HEK293T (cell line): ENCODE data around the gene CDK14.

Source experiments
- CTCF ChIA-PET: fragments of 350-600 bp; formaldehyde crosslinking; extraction: SDS; loops from one replicate; lab custom pipeline; 2021; ENCODE audit warnings: antibody characterized with exemption, inconsistent platforms; lab: Yijun Ruan, JAX
- POLR2A ChIA-PET: fragments of 350-600 bp; formaldehyde crosslinking; extraction: SDS; loops from one replicate; lab custom pipeline; 2020; ENCODE audit warnings: antibody characterized with exemption, inconsistent platforms; lab: Yijun Ruan, JAX
- DNase-seq: peaks from one replicate; pipeline ENCODE4 v3.0.0; 2012; ENCODE audit warnings: mixed read lengths; ENCODE audit errors: extremely low spot score
- ARNT ChIP-seq: fragments of 450-650 bp; IDR thresholded peaks from 2 replicates; pipeline ENCODE4 v1.6.1; 2017; ENCODE audit warnings: mild to moderate bottlenecking
- BHLHE40 ChIP-seq: fragments of 450-650 bp; IDR thresholded peaks from 2 replicates; pipeline ENCODE4 v1.6.1; 2016; ENCODE audit warnings: mild to moderate bottlenecking, moderate library complexity, borderline replicate concordance
- CTBP1 ChIP-seq: fragments of 450-650 bp; IDR thresholded peaks from 2 replicates; pipeline ENCODE4 v1.6.1; 2016; ENCODE audit warnings: borderline replicate concordance
- ELF4 ChIP-seq: fragments of 450-650 bp; IDR thresholded peaks from 2 replicates; pipeline ENCODE4 v1.6.1; 2017; ENCODE audit warnings: antibody characterized with exemption
- FOXA1 ChIP-seq: fragments of 450-650 bp; IDR thresholded peaks from 2 replicates; pipeline ENCODE4 v1.6.1; 2016; ENCODE audit warnings: mild to moderate bottlenecking
- FOXK2 ChIP-seq: fragments of 450-650 bp; IDR thresholded peaks from 2 replicates; pipeline ENCODE4 v1.6.1; 2016; ENCODE audit warnings: mild to moderate bottlenecking
- FOXM1 ChIP-seq: fragments of 450-650 bp; IDR thresholded peaks from 2 replicates; pipeline ENCODE4 v1.6.1; 2017; ENCODE audit warnings: mild to moderate bottlenecking, borderline replicate concordance
- HDGF ChIP-seq: fragments of 450-650 bp; IDR thresholded peaks from 2 replicates; pipeline ENCODE4 v1.6.1; 2017; ENCODE audit warnings: antibody characterized with exemption, borderline replicate concordance
- L3MBTL2 ChIP-seq: fragments of 450-650 bp; conservative IDR thresholded peaks from 2 replicates; pipeline ENCODE4 v1.6.1; 2016; ENCODE audit warnings: mild to moderate bottlenecking
- LEF1 ChIP-seq: fragments of 450-650 bp; IDR thresholded peaks from 2 replicates; pipeline ENCODE4 v1.6.1; 2017; ENCODE audit warnings: mild to moderate bottlenecking, borderline replicate concordance
- NFRKB ChIP-seq: fragments of 450-650 bp; IDR thresholded peaks from 2 replicates; pipeline ENCODE4 v1.6.1; 2016; ENCODE audit warnings: mild to moderate bottlenecking, moderate library complexity
- SP1 ChIP-seq: fragments of 450-650 bp; IDR thresholded peaks from 2 replicates; pipeline ENCODE4 v1.6.1; 2017
- SUZ12 ChIP-seq: fragments of 450-650 bp; IDR thresholded peaks from 2 replicates; pipeline ENCODE4 v1.6.1; 2016; ENCODE audit warnings: mild to moderate bottlenecking
- TARDBP ChIP-seq: fragments of 450-650 bp; IDR thresholded peaks from 2 replicates; pipeline ENCODE4 v1.6.1; 2016
- ZNF384 ChIP-seq: fragments of 450-650 bp; IDR thresholded peaks from 2 replicates; pipeline ENCODE4 v1.6.1; 2016
- TF ChIP-seq, protein P1 (sequence below): fragments of 450-650 bp; IDR thresholded peaks from 2 replicates; pipeline ENCODE4 v1.6.1; 2016

The CDK14 gene

DNA sequence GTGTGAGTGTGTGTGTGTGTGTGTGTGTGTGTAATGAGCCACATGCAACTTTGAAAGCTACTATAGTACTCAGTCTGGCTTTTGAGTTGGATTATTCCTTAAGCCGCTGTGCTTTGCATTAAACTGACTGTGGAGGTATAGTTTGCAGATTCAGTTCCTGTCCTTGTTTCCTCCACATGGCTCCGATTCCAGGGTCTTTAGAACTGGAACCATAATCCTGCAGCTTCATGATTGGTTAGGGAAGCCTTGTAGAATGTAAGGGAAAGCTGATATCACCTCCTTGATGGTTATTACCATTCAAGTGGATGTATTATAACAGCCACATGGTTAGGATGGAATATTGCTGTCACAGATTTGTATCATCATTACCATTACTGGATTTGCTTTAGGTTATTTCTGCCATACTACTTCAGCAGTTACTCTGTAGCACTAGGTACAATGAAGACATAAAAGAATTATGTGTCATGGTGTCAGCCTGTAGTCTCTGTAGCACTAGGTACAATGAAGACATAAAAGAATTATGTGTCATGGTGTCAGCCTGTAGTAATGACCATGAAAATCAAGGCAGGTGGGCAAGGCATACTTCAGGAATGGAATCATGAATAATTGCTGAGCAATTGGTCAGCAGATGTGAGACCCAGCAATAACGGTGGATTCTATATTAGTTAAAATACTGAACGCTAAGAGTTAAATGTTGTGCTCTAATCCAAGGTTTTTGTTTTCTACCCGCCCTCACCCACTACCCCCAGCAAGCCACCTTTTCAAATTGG is 393.1 kb downstream of the CDK14 start:
- ChIA-PET CTCF (no interaction called here), POLR2A (no interaction called here)
- no peak for TF ChIP-seq L3MBTL2
- DNase-seq = no peak

DNA sequence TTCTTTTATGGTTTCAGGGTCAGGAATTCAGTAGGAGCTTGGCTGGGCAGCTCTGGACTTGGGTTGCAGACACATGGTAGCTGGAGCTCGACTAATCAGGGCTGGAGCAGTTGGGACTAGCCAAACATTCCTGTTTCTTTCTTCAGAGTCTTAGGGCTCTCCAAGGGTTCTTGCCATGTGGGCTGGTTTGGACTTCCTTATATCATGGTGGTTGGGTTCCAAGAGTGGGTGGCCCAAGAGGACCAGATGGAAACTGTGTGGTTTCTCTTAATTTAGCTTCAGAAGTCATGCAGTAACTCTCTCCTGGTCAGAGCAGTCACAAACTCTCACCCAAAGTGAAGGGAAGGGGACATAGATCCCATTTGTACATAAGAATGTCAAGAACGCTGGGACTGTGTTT is 398.0 kb downstream of the CDK14 start:
- no peak for TF ChIP-seq ELF4
- no peak for TF ChIP-seq FOXK2
- no peak for TF ChIP-seq ARNT
- TF ChIP-seq FOXA1 = no peak
- TF ChIP-seq LEF1 = no peak
- TF ChIP-seq, protein P1, sequence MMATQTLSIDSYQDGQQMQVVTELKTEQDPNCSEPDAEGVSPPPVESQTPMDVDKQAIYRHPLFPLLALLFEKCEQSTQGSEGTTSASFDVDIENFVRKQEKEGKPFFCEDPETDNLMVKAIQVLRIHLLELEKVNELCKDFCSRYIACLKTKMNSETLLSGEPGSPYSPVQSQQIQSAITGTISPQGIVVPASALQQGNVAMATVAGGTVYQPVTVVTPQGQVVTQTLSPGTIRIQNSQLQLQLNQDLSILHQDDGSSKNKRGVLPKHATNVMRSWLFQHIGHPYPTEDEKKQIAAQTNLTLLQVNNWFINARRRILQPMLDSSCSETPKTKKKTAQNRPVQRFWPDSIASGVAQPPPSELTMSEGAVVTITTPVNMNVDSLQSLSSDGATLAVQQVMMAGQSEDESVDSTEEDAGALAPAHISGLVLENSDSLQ = no peak
- no peak for TF ChIP-seq L3MBTL2
- no peak for TF ChIP-seq HDGF
- TF ChIP-seq CTBP1 = no peak
- no peak for TF ChIP-seq SP1
- TF ChIP-seq ZNF384 = no peak
- no peak for TF ChIP-seq BHLHE40
- TF ChIP-seq FOXM1 = no peak
- TF ChIP-seq SUZ12 = no peak
- no peak for TF ChIP-seq NFRKB
- ChIA-PET CTCF (no interaction called here), POLR2A (no interaction called here)
- DNase-seq = no peak

DNA sequence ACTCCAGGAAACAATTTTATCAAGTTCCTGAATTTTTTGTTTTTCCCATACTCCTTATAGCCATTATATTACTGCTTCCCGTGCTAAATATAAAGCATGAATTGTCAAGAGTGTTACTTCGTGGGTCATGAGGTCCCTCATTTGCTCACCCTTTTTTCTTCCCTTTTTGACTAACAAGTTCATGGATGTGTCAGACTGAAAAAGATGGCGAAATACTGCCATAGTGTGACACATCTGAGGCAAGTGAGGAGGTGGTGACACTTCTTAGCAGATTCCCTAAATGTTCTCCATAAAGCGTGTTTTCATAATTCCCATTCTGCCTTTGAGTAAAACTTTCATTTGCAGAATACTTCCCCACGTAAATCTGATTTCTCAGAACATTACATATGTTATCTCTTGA is 398.5 kb downstream of the CDK14 start:
- no peak for TF ChIP-seq SUZ12
- TF ChIP-seq BHLHE40 = no peak
- no peak for TF ChIP-seq HDGF
- no peak for TF ChIP-seq FOXM1
- TF ChIP-seq CTBP1 = no peak
- TF ChIP-seq LEF1 = no peak
- no peak for TF ChIP-seq FOXK2
- TF ChIP-seq SP1 = no peak
- TF ChIP-seq TARDBP = no peak
- DNase-seq = no peak
- POLR2A ChIA-PET = no interaction called here
- CTCF ChIA-PET = no interaction called here

DNA sequence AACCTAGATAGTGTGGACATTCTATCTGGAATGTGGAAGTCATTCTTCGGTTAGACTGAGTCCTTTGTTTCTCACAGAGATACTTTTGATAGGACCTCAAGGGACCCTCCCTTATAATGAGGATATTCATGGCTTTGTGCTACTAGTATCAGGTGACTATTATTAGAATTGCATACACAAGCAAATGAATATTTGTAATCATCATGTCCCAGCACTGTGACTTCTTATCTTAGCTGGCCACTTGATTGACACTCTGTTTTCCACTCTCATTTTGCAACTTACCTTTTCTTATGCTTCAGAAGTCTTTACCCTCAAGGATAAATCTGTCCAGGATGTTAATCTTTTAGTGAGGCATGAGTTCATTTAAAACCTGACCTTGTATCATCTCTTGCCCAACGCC is 399.9 kb downstream of the CDK14 start:
- CTCF ChIA-PET = no interaction called here

DNA sequence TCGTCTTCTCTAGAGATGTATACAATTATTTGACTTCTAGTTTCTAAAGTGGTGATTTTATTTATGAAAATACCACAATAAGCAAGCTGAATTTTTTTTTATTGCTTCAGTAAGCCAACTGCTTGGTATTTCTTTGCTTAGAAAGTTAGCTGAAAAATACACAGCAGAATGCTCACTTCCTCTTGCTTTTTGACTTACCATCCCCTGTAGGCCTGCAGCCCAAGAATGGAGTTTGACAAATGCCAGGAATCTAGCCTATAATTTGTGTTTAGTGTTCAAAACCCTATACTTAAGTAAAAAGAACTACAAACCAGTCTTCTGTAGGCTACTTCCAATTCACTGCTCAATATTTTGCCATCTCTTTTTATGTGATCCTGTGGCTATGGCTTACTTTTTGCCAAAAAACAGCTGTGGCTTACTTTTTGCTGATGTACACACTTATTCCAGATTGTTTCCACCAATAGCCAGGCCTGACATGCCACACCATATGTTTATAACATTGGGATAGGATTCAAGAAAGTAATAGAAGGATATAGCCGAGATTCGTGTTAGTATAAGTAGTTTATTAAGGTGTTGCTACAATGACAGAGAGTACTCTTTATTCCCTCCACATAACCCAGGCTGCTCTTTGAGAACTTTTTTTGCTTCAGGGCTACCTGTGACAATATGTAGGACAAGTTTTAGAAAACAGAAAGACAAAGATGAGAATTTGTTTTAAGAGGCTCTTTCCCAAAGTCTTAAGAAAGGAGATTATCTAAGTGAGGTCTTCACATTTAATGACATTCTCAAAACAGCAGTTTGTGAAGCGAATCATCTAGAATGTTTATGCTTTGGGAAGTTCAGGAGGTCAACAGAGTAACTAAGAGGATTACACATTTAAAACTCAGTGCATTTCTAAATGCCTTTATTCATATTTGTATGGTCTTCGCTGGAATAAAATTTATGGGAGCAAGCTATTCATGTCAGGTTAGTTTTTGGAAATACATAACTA is 404.2 kb downstream of the CDK14 start:
- CTCF ChIA-PET = no interaction called here
- POLR2A ChIA-PET = no interaction called here
- no peak for DNase-seq
- TF ChIP-seq, protein P1 = no peak
- TF ChIP-seq L3MBTL2 (no peak), ARNT (no peak), FOXM1 (no peak), HDGF (no peak), CTBP1 (no peak), FOXK2 (no peak), BHLHE40 (no peak), ELF4 (no peak), ZNF384 (no peak), SP1 (no peak), SUZ12 (no peak), FOXA1 (no peak)

More for the DNA sequence above, 399.9 kb downstream of the CDK14 start:
- POLR2A ChIA-PET = no interaction called here
- TF ChIP-seq, protein P1 = no peak
- TF ChIP-seq FOXK2 (no peak), FOXM1 (no peak), LEF1 (no peak), SUZ12 (no peak)
- DNase-seq = no peak

DNA sequence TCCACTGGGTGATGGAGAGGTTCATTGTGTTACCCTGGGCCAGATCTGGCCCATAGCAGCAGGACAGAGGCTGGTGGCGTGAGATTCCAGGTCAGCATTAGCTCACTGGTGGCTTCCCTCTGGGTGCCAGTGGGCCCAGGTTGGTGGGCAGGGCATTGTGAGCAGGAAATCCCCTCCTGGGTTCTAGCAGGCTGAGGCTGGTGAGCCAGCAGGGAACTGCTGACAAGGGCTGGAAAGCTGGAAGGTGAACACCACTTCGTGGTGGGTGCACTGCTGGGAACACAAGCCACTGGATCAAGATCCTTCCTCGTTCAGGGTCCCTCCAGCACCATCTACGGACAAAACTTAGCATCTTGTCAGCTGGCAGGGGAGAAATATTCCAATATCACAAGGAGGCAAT is 408.9 kb downstream of the CDK14 start:
- TF ChIP-seq CTBP1 (no peak), SP1 (no peak), FOXA1 (no peak), BHLHE40 (no peak), SUZ12 (no peak), TARDBP (no peak), NFRKB (no peak), ZNF384 (no peak), FOXK2 (no peak), HDGF (no peak), FOXM1 (no peak), L3MBTL2 (no peak), LEF1 (no peak), ARNT (no peak)
- TF ChIP-seq, protein P1 = no peak
- ChIA-PET CTCF (no interaction called here), POLR2A (no interaction called here)
- DNase-seq = no peak
